K562 (cell line): ENCODE measurements around the gene PET117. TPM values are rescaled to one million over a fixed set of nuclear protein-coding genes. Genes with fewer than 3 reads are reported as not detected.

Experiments
- ATAC-seq: fragments of 200-7000 bp; cut with Tn5 transposase; 3 replicates; pipeline ENCODE4 v1.9.1; 2020; ENCODE audit warnings: moderate library complexity
- BruUV-seq: library from RNA; stranded (reverse); fragments of 400-500 nt; replicated peaks from 2 replicates; lab custom pipeline; 2021; lab: Mats Ljungman, UMichigan
- CTCF ChIA-PET: fragments of 300-600 bp; formaldehyde crosslinking; extraction: SDS; loops from one replicate; lab custom pipeline; 2021; ENCODE audit warnings: low intra/inter-chr PET ratio; lab: Yijun Ruan, JAX
- POLR2A ChIA-PET: fragments of 300-600, 350-650 bp; sonication (Branson Sonifier 250); formaldehyde crosslinking; extraction: SDS; loops from one replicate; lab custom pipeline; 2021; ENCODE audit warnings: antibody characterized with exemption, inconsistent platforms; lab: Yijun Ruan, JAX
- DNase-seq, 4 experiments: peaks; one replicate each; pipeline versions ENCODE4 v3.0.0 to v3.0.0-alpha.2; 2011 to 2018; ENCODE audit warnings: low spot score in 3 of 4, mixed read lengths in 3 of 4; ENCODE audit errors: extremely low read depth in 1 of 4
- FAIRE-seq: peaks from 2 replicates; lab custom pipeline; 2011; peaks lifted over from hg19 to GRCh38; lab: Jason Lieb, UNC
- H2AFZ ChIP-seq: 2 replicates; pipeline ENCODE4 v1.6.0; 2011; ENCODE audit warnings: low read depth, low read length, control low read depth, inconsistent platforms
- H3K27ac ChIP-seq: fragments of 200-600 bp; 3 replicates; pipeline ENCODE4 v1.8.0; 2011; ENCODE audit warnings: low read depth, mild to moderate bottlenecking, control low read depth, inconsistent platforms, low read length, moderate library complexity, mixed read lengths; ENCODE audit errors: extremely low read depth
- H3K27me3 ChIP-seq, 2 experiments: fragments of 300-600 bp in 1 of 2; 2 replicates in 1 of 2; 3 replicates in 1 of 2; pipeline versions ENCODE4 v1.6.0 to v1.8.0; 2011; ENCODE audit warnings: inconsistent platforms in 2 of 2, low read length in 2 of 2, mild to moderate bottlenecking in 1 of 2, mixed read lengths in 1 of 2, moderate library complexity in 1 of 2; ENCODE audit not compliant: control insufficient read depth in 2 of 2, insufficient read depth in 2 of 2
- H3K36me3 ChIP-seq: fragments of 300-600 bp; 3 replicates; pipeline ENCODE4 v1.8.0; 2011; ENCODE audit warnings: mild to moderate bottlenecking, low read length, inconsistent platforms; ENCODE audit not compliant: control insufficient read depth, insufficient read depth
- H3K4me1 ChIP-seq, 2 experiments: fragments of 200-600 bp in 1 of 2; replicated peaks in 1 of 2; 2 replicates in 1 of 2; 3 replicates in 1 of 2; pipeline versions ENCODE4 v1.5.1 to v1.8.0; 2011; ENCODE audit warnings: inconsistent platforms in 2 of 2, low read length in 2 of 2, mild to moderate bottlenecking in 1 of 2, mixed read lengths in 1 of 2, moderate library complexity in 1 of 2; ENCODE audit not compliant: control insufficient read depth in 2 of 2, insufficient read depth in 2 of 2
- H3K4me2 ChIP-seq: 2 replicates; pipeline ENCODE4 v1.6.1; 2011; ENCODE audit warnings: low read length, control low read depth, inconsistent platforms, mixed read lengths; ENCODE audit not compliant: insufficient read depth
- H3K4me3 ChIP-seq: fragments of 200-600 bp; sonication (generic), shearing (Covaris generic); 2 replicates; pipeline ENCODE4 v1.5.1; 2016; ENCODE audit warnings: control low read depth, inconsistent platforms
- H3K79me2 ChIP-seq: fragments of 200-600 bp; 3 replicates; pipeline ENCODE4 v1.8.0; 2011; ENCODE audit warnings: low read length, inconsistent platforms; ENCODE audit not compliant: control insufficient read depth, insufficient read depth
- H3K9ac ChIP-seq, 2 experiments: 2 replicates each; pipeline versions ENCODE4 v1.6.0 to v1.6.1; 2011; ENCODE audit warnings: low read depth in 2 of 2, low read length in 2 of 2, control low read depth in 1 of 2, inconsistent platforms in 1 of 2, mild to moderate bottlenecking in 1 of 2, mixed read lengths in 1 of 2; ENCODE audit not compliant: insufficient read depth in 1 of 2
- H3K9me1 ChIP-seq: one replicate; pipeline ENCODE4 v1.6.0; 2011; ENCODE audit warnings: inconsistent platforms, mild to moderate bottlenecking, low read length, moderate library complexity; ENCODE audit not compliant: control insufficient read depth, insufficient read depth
- H3K9me3 ChIP-seq: replicated peaks from 2 replicates; pipeline ENCODE4 v1.5.1; 2011; ENCODE audit warnings: low read depth, low read length, inconsistent platforms; ENCODE audit not compliant: control insufficient read depth, insufficient read depth
- H4K20me1 ChIP-seq: replicated peaks from 2 replicates; pipeline ENCODE4 v1.6.1; 2011; ENCODE audit warnings: low read length, inconsistent platforms, mixed read lengths; ENCODE audit not compliant: control insufficient read depth, insufficient read depth
- ATF2 ChIP-seq: sonication (generic); formaldehyde crosslinking; IDR thresholded peaks from 2 replicates; pipeline ENCODE4 v1.8.1; 2022; ENCODE audit warnings: missing genetic modification reagents
- BACH1 ChIP-seq: fragments of 200-800 bp; sonication (Bioruptor generic); IDR thresholded peaks from 2 replicates; pipeline ENCODE4 v1.6.1; 2016; ENCODE audit warnings: missing genetic modification characterization, missing compliant biosample characterization
- HMGN3 ChIP-seq: IDR thresholded peaks from 2 replicates; pipeline ENCODE4 v1.6.1; 2011; ENCODE audit warnings: borderline replicate concordance, low read depth, mild to moderate bottlenecking, mixed read lengths, low read length; ENCODE audit not compliant: insufficient read length; ENCODE audit errors: extremely low read depth
- HNRNPL ChIP-seq: fragments of 200-400 bp; formaldehyde crosslinking; IDR thresholded peaks from 2 replicates; pipeline ENCODE4 v1.6.1; 2017; ENCODE audit warnings: low read depth, mild to moderate bottlenecking, low read length
- TAF9B ChIP-seq: fragments of 450-650 bp; IDR thresholded peaks from 2 replicates; pipeline ENCODE4 v1.6.1; 2018; ENCODE audit warnings: mild to moderate bottlenecking; ENCODE audit not compliant: partially characterized antibody
- ZNF280A ChIP-seq: fragments of 450-650 bp; IDR thresholded peaks from 2 replicates; pipeline ENCODE4 v1.6.1; 2018; ENCODE audit warnings: mild to moderate bottlenecking, low read depth; ENCODE audit not compliant: partially characterized antibody
- ZNF316 ChIP-seq: fragments of 450-650 bp; IDR thresholded peaks from 2 replicates; pipeline ENCODE4 v1.6.1; 2016
- ZZZ3 ChIP-seq: fragments of 450-650 bp; IDR thresholded peaks from 2 replicates; pipeline ENCODE4 v1.6.1; 2016; ENCODE audit warnings: antibody characterized with exemption, mild to moderate bottlenecking, moderate library complexity
- WGBS: fragments of 100-300 bp; shearing (Covaris generic); methylation state at CpG from one replicate; pipeline ENCODE4 v1.1.6; 2016; ENCODE audit warnings: low coverage, mixed read lengths; ENCODE audit not compliant: insufficient coverage; ENCODE audit errors: missing lambda C conversion rate; 5-methylcytosine and 5-hydroxymethylcytosine counted together
- in situ Hi-C: fragments of 300-500 bp; cut with MboI; formaldehyde crosslinking; loops from 4 replicates; pipeline ENCODE4 v1.15.0; 2018; ENCODE audit warnings: inconsistent platforms, mixed read lengths
- intact Hi-C: fragments of 100-400 bp; cut with micrococcal nuclease; formaldehyde crosslinking; loops from 2 replicates; pipeline ENCODE4 v1.14.2; 2022
- polyA plus RNA-seq, 8 experiments: library from polyadenylated mRNA; depleted of rRNA in 4 of 8; stranded (reverse) in 5 of 8; unstranded in 3 of 8; fragments of >200 nt; fragmentation: Nextera tagmentation in 2 of 8; fragmentation: Illumina TruSeq in 1 of 8; extraction: Ambion mirVana in 2 of 8; extraction: Trizol in 1 of 8; gene quantifications; 2 replicates each; pipeline versions ENCODE4 v1.2.1 to v1.2.3, GENCODE V29; 2011 to 2014; ENCODE audit warnings: inconsistent platforms in 1 of 8, missing spikeins in 1 of 8
- total RNA-seq, 7 experiments: library from RNA; depleted of rRNA in 6 of 7; stranded (reverse); fragments of >200 nt in 6 of 7; fragmentation: Illumina TruSeq in 2 of 7; extraction: Trizol in 2 of 7; gene quantifications; 2 replicates each; pipeline versions ENCODE4 v1.2.1 to v1.2.3, GENCODE V29; 2011 to 2021; ENCODE audit warnings: low replicate concordance in 1 of 7

PET117 gene
- total and polyA plus RNA-seq, 9 of the 15 experiments (the other 6 are each of a cell fraction or from before 2014, with no cell fraction given) = 7.1 to 18.2 (median 12.4) TPM

- no peak for TF ChIP-seq ATF2 (CRISPR knock-in tag)
- TF ChIP-seq TAF9B = no peak
Observed at GRCh38 chr20:18172379-18172778, 34.7 kb downstream of the PET117 start (continued).

- no peaks in the 10 kb centered on the region for H3K27me3 ChIP-seq
- no peaks in the 10 kb centered on the region for H3K9me1 ChIP-seq
- CTCF ChIA-PET = no interaction called here
- FAIRE-seq (no peak), ATAC-seq (no peak), DNase-seq (no peak)
- in situ Hi-C loops (no loop called here), intact Hi-C loops (no loop called here)
- no peaks in the 10 kb centered on the region for H3K36me3 ChIP-seq
- no peak overlapping the region for H3K9ac ChIP-seq
- no peak overlapping the region for H3K4me2 ChIP-seq
- no TSS peak for BruUV-seq
- H4K20me1 ChIP-seq = no peaks in the 10 kb centered on the region
- no peak overlapping the region for H3K4me3 ChIP-seq
- POLR2A ChIA-PET = no interaction called here
- TF ChIP-seq HMGN3 = no peak
- TF ChIP-seq ZNF280A = no peak
- TF ChIP-seq ZZZ3 = no peak
- no peak for TF ChIP-seq HNRNPL
- peak; percentile 40 for TF ChIP-seq ZNF316
- TF ChIP-seq BACH1 (tag) = no peak
- no peaks in the 10 kb centered on the region for H3K9me3 ChIP-seq
- no peaks in the 10 kb centered on the region for H3K79me2 ChIP-seq
- H3K27ac ChIP-seq = no peak overlapping the region
- no peak overlapping the region for H2AFZ ChIP-seq
- peaks cover 0 to 2% of the 10 kb centered on the region in 2 experiments; a peak in 2 of 5 replicates for H3K4me1 ChIP-seq
- 65% methylated on average over 5 of the region's 14 CpGs for WGBS
Observed at GRCh38 chr20:18174906-18175683, 37.4 kb downstream of the PET117 start.
